ENCODE results near the gene PCBP3. TPM values are rescaled to one million over a fixed set of nuclear protein-coding genes. Genes with fewer than 3 reads are reported as not detected.

PCBP3 gene
- total RNA-seq, 1 donor from 2014 or later: 11.8 TPM

DNA sequence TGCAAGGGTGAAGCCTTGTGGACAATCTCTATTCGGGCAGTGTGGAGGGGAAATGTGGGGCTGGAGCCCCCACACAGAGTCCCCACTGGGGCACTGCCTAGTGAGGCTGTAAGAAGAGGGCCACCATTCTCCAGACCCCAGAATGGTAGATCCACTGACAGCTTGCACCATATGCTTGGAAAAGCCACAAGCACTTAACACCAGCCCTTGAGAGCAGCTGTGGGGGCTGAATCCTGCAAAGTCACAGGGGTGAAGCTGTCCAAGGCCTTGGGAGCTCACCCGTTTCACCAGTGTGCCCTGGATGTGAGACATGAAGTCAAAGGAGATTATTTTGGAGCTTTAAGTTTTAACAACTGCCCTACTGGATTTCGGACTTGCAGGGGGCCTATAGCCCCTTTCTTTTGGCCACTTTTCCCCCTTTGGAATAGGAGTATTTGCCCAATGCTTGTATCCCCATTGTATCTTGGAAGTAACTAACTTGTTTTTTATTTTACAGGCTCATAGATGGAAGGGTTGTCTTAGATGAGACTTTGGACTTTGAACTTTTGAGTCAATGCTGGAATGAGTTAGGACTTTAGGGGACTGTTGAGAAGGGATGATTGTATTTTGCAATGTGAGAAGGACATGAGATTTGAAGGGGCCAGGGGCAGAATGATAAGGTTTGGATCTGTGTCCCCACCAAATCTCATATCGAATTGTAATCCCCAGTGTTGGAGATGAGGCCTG lies 321.7 kb downstream of the PCBP3 start:
- H3K27ac Mint-ChIP-seq (ENCODE audit: unreplicated experiment): no peak overlapping the region
- DNase-seq (ENCODE audit: low spot score): no peak
- H3K36me3 Mint-ChIP-seq (ENCODE audit: low read depth): no peaks in the 10 kb centered on the region
- H3K4me3 Mint-ChIP-seq (ENCODE audit: unreplicated experiment): no peak overlapping the region
- no peaks in the 10 kb centered on the region for H3K27me3 Mint-ChIP-seq (ENCODE audit: low read depth)
- peaks cover 4% of the 10 kb centered on the region for H3K9me3 Mint-ChIP-seq (ENCODE audit: low read depth)
- H3K4me1 Mint-ChIP-seq (ENCODE audit: low read depth): peaks cover 7% of the 10 kb centered on the region
- TF ChIP-seq, protein P1, sequence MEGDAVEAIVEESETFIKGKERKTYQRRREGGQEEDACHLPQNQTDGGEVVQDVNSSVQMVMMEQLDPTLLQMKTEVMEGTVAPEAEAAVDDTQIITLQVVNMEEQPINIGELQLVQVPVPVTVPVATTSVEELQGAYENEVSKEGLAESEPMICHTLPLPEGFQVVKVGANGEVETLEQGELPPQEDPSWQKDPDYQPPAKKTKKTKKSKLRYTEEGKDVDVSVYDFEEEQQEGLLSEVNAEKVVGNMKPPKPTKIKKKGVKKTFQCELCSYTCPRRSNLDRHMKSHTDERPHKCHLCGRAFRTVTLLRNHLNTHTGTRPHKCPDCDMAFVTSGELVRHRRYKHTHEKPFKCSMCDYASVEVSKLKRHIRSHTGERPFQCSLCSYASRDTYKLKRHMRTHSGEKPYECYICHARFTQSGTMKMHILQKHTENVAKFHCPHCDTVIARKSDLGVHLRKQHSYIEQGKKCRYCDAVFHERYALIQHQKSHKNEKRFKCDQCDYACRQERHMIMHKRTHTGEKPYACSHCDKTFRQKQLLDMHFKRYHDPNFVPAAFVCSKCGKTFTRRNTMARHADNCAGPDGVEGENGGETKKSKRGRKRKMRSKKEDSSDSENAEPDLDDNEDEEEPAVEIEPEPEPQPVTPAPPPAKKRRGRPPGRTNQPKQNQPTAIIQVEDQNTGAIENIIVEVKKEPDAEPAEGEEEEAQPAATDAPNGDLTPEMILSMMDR (IDR thresholded peaks at IDR 0.05): no peak

DNA sequence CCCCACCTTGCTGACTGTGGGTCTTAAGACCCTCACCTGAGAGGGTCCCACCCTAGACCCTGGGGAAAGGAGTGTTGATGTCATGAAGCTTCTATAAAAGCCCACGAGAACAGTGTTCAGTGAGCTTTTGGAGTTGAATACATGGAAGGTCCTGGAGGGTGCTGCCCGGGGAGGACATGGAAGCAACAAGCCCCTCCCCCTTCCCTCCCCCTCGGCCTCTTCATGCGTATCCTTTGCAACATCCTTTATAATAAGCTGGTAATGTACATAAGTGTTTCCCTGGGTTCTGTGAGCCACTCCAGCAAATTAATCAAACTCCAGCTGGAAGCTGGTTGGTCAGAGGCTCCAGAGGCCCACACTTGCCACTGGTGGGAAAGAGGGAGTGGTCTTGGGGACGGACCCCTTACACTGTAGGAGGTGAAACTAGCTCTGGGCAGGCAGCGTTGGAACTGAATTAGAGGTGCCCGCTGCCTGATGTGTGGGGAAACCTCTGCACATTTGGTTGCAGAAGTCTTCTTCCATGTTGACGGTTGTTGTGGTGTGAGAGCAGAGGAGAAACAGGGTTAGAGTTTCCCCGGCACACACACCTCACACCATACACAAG lies 323.4 kb downstream of the PCBP3 start:
- no peak for DNase-seq (ENCODE audit: low spot score)

DNA sequence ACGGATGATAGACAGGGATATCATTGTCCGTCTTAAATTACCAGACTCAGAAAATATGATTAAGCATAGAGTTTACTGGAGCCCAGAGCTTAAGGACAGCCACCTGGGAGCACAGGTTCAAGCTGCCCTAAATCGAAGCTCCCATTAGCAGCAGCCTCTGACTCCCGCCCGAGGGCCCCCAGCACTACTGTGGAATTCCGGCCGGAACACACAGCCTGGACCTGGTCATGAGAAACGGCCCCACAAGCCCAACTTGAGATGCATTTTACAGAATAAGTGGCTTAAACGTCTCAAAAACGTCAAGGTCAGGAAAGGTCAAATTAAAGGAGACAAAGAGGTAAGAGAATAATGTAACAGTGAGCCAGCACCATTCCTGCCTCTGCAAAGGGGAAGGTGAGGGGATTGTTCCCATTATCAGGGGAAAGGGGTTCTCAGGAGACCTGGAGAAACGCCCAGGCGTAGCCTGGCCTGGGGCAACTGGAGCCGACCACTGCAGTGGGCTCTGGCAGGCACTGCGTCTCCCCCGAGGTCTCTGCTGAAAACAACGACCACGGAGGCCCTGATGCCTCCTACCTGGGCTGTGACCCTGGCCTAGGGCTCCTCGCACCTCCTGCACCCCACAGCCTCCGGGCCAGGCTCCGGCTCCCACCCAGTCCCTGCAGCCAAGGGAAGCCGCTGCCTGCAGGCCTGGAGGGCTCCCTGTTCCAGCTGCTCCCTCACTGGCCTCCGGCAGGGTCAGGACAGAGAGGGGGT lies 326.6 kb downstream of the PCBP3 start:
- TF ChIP-seq, protein P1 (IDR thresholded peaks at IDR 0.05): no peak
- Mint-ChIP-seq H3K4me1 (ENCODE audit: low read depth) (peaks cover 34% of the 10 kb centered on the region), H3K27me3 (ENCODE audit: low read depth) (no peaks in the 10 kb centered on the region), H3K36me3 (ENCODE audit: low read depth) (no peaks in the 10 kb centered on the region), H3K27ac (ENCODE audit: unreplicated experiment) (no peak overlapping the region), H3K4me3 (ENCODE audit: unreplicated experiment) (no peak overlapping the region), H3K9me3 (ENCODE audit: low read depth) (no peaks in the 10 kb centered on the region)
- no peak for DNase-seq (ENCODE audit: low spot score)

More for the DNA sequence above, 323.4 kb downstream of the PCBP3 start:
- peaks cover 4% of the 10 kb centered on the region for H3K9me3 Mint-ChIP-seq (ENCODE audit: low read depth)
- H3K27me3 Mint-ChIP-seq (ENCODE audit: low read depth): no peaks in the 10 kb centered on the region
- no peak overlapping the region for H3K27ac Mint-ChIP-seq (ENCODE audit: unreplicated experiment)
- TF ChIP-seq, protein P1 (IDR thresholded peaks at IDR 0.05): no peak
- no peak overlapping the region for H3K4me3 Mint-ChIP-seq (ENCODE audit: unreplicated experiment)
- peaks cover 19% of the 10 kb centered on the region for H3K4me1 Mint-ChIP-seq (ENCODE audit: low read depth)
- no peaks in the 10 kb centered on the region for H3K36me3 Mint-ChIP-seq (ENCODE audit: low read depth)

DNA sequence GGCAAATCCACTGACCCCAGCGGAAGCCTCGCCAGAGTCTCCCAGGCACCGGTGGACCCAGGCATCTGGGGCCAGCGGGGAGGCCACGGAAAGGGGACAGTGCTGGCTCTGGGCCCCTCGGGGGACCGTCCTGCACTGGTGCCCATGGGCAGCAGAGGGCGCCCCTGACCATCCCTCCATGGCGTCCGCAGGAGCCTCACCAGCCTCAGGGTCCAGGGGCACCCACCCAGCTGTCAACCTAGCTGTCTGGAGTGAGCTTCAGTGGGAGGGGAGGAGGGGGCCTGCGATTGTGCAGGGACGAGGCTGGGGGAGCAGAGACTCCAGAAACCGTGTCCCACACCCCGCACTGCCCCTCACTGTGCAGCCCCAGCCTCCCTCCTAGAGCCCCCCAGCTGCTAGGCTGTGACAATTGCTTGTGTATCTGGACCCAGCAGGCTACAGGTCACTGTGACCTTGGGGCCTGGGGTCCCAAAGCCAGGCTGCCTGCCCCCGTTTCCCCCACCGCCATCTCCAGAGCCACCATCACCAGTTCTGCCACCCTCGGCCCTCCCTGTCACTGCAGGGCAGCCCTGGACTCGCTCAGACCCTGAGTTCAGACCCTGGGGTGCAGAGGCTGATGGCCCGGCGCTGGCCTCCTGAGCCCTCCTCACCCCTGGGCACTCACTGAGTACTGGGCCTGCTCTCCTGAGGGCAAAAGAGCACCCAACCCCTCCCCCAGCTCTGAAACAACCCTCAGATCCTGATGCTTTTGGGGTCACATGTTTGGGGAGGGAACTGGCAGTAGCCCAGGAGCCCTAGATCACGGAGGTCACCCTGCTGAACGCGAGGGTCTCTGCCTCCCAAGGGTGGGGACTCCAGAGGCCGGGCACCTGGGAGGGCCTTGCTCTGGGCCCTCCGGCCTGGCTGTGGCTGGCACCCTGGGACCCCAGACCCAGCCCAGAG lies 327.4 kb downstream of the PCBP3 start:
- H3K4me1 Mint-ChIP-seq (ENCODE audit: low read depth): peaks cover 41% of the 10 kb centered on the region
- no peaks in the 10 kb centered on the region for H3K9me3 Mint-ChIP-seq (ENCODE audit: low read depth)
- peak overlapping the region; percentile 85 for H3K27ac Mint-ChIP-seq (ENCODE audit: unreplicated experiment)
- no peak for DNase-seq (ENCODE audit: low spot score)
- no peaks in the 10 kb centered on the region for H3K27me3 Mint-ChIP-seq (ENCODE audit: low read depth)
- TF ChIP-seq, protein P1 (IDR thresholded peaks at IDR 0.05): peak; percentile 99
- H3K36me3 Mint-ChIP-seq (ENCODE audit: low read depth): no peaks in the 10 kb centered on the region
- H3K4me3 Mint-ChIP-seq (ENCODE audit: unreplicated experiment): no peak overlapping the region

All from chondrocyte (in vitro differentiated cells).